Fibroblast of peridontal ligament (primary cell): ENCODE results near the gene KRT78.

Source experiments
- DNase-seq: peaks from one replicate; pipeline ENCODE4 v3.0.0-alpha.2; 2010; ENCODE audit errors: extremely low read depth

Gene KRT78

GRCh38 chr12:52813203-52813819 is 35.5 kb downstream of the KRT78 start:
- no peak for DNase-seq

DNA sequence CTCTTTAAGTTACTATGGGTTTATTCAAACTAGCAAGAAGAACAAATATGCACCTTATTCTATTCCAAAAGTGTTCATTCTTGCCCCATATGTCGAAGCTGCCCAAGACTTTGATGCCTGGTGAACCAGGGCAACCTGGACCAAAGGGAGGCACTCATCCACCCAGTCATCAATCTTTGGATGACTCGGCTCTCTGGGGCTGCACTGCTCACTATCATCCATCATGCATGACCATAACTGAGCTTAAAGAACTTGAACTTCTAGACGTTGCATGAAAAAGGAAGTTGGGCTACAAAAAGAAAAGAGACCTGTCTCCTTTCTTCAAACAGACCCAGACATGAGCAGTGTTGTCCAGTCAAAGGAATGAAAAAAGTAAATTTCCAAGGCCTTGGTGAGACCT is 36.0 kb downstream of the KRT78 start:
- no peak for DNase-seq

- DNase-seq: no peak
Measured at GRCh38 chr12:52812073-52812400, 36.8 kb downstream of the KRT78 start.

GRCh38 chr12:52811191-52812072 is 37.4 kb downstream of the KRT78 start:
- no peak for DNase-seq

DNA sequence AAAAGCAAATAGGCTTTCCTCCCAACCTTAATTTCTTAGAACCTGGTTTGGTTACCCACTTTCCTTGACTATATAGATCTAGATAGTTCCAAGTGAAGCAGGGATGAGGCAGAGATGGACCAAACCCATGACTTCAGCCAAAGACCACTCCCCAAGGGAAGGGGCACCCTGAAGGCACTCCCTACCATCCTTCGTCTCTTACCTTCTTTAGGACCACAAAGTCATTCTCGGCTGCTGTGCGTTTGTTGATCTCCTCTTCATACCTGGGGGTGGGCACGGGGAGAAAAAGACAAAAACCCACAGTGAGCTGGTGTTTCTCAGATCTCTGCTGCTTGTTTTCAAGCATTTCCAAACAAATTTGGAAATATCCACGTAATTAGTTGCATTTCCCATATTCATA is 38.2 kb downstream of the KRT78 start:
- DNase-seq: no peak

DNA sequence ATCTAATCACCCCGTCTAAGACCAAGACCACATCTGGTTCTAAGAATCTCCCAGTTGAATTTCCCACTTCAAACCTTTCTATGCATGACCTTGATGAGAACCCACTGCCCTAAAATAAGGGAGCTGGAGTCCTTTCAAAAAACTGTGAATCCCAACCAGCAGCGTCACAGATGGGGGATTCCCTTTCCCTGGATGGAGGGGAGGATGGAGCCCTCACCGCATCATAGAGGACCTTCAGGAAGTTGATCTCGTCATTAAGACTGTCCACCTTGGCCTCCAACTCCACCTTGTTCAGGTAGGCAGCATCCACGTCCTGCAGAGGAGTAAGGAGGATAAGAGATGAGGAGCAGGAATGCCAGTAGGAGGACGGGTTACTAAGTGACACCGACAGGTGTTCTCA is 39.6 kb downstream of the KRT78 start:
- DNase-seq: no peak

- DNase-seq: no peak
Measured at GRCh38 chr12:52808573-52809160, 40.1 kb downstream of the KRT78 start.

- DNase-seq: no peak
Measured at GRCh38 chr12:52807544-52808470, 41.0 kb downstream of the KRT78 start.

DNA sequence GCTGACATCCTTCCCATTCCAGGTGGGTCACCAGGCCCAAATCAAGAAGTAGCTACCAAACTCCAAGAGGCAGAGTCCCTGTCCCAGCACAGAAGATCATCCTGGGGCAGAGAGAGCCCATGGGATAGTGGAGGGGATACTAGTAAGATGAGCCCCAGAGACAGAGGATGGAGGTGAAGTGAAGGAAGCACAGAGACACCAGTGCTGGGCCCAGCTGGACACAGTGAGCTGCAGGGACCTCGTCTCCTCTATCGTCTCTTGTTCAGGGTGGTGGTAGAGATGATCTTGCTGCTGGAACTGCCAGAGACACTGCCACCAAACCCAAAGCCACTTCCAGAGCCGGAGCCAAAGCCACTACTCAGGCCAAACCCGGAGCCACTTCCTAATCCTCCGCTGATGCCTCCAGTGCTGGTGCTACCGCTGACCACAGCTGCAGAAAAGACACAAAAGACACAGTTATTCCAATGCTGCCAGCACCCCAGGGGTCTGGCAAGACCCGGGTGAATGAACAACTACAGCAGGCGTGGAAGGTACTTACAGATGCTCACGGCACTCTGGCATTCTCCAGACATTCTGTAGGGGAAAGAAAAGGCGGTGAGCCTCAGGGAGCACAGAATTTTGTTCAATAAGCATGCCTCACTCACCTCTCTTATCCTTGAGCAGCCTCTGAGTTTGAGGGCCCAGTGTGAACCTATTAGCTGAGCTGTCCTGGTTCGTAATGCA is 41.8 kb downstream of the KRT78 start:
- DNase-seq: no peak

DNA sequence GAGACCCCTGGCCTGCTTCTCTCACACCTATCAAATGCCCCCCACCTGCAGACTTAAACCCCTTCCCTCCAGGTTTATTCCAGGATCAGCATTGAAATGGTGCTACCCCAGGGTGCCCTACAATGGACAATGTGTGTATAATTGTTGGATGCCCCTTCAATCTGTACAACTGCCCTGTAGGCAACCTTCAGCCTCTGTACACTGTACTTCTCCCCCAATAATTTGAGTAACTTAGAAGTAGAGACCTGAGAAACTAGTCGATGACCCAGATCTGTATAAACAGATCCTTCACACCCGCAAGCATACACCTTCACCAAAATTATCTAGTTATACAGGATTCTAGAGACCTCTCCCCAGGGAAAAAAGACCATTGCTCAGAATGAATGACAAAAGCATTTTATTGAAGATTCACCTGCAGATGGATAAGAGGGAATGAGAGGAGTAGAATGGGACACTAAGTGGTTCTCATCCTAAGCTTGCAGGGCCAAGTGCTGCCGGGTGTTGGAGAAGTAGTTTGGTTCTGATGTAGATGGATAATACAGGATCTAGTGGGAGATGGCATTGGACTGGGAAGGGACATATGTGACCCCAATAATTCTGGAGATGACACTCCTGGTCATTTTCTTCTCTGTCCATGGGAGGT is 42.5 kb downstream of the KRT78 start:
- no peak for DNase-seq

- DNase-seq: no peak
Measured at GRCh38 chr12:52805739-52806138, 43.1 kb downstream of the KRT78 start.

DNA sequence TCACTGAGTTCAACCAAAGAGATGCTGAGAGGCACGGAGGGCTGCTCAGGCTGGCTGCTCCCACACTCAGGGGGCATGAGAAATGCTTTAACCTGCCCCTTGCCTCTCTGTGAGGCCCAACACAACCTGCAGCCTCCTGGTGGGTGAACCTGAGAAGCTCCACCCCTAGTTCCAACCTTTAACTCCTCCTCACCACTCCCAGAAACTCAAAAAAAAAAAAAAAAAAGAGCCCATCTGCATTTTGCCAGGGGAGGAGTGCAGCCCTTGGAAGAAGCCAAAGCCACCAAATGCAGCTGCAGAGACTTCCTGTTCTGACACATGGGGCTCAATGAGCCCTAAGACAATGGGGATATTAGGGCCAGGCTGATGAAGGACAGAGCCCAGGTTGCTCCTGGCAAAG is 43.8 kb downstream of the KRT78 start:
- DNase-seq: no peak

DNA sequence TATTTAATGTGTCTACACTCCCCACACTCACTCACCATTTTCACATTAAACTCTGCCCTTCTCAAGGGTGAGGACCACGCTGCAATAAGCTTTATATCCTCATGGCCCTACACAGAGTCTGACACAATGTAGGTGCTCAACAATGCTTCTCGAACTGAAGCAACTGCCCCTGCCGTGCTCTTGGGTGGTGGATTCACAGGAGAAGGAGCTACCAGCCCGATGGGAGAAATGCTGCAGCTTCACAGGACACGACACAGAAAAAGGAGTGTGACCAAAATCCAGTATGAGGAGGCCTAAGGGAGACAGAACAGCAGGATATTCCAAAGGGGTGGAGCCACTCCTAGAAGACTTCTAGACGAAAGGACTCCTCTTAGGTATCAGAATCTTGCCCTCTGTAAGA is 46.4 kb downstream of the KRT78 start:
- DNase-seq: no peak

DNA sequence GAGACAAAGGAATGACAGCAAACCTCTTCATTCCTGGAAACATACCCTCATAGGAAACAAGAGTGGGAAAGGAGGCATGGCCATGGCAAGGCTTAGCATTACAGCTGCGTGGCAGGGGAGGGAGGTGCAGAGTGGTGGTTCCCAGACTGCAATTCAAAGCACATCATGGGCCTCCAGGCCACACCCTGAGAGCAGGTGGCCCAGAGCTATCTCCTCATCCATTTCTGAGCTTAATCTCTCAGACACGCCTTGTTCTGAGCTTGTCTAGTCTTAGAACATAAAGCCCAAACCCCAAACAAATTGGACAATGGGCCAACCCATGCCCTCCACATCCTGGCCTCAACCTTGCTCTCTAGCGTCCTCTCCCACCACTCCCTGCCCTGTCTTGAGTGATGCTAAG is 47.0 kb downstream of the KRT78 start:
- DNase-seq: no peak

GRCh38 chr12:52800259-52800917 is 48.4 kb downstream of the KRT78 start:
- no peak for DNase-seq

- DNase-seq: no peak
Measured at GRCh38 chr12:52799505-52800211, 49.1 kb downstream of the KRT78 start.

DNA sequence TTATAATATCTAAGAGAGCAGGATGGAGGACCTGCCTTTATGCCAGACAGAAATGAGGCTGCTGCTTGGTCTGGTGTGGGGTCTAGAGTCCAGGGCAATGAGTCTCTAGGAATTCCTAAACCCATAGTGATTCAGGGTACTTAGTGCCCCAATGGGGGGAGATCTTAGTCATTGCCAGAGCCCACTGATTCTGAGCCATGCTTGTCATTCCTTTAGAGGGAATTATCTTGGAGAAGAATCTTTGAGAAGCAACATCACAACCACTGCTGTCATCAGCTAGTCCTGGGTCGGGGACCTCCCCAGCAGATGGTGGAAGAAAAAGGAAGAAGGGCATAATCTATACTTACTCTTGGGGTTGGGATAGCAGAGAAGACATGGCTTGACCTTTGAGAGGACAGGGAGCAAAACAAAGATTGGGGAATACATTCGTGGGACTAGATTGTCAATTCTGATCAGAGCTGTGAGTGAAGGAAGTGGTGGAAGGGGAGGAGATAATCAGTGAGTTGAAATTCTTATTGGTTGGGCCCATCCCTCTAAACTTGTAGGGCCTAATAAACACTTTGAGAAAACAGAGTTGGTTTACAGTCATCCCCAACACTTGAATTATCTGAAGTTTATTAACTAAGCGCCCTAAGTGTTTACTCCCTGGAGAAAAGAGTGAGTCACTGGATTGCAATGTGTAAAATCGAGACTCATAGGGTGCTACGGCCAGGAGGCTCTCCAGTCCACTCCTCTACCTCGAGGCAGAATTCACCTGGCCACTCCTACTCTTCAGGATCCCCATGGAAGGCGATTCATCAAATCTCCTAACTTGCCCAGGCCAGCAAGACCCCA is 49.9 kb downstream of the KRT78 start:
- no peak for DNase-seq

DNA sequence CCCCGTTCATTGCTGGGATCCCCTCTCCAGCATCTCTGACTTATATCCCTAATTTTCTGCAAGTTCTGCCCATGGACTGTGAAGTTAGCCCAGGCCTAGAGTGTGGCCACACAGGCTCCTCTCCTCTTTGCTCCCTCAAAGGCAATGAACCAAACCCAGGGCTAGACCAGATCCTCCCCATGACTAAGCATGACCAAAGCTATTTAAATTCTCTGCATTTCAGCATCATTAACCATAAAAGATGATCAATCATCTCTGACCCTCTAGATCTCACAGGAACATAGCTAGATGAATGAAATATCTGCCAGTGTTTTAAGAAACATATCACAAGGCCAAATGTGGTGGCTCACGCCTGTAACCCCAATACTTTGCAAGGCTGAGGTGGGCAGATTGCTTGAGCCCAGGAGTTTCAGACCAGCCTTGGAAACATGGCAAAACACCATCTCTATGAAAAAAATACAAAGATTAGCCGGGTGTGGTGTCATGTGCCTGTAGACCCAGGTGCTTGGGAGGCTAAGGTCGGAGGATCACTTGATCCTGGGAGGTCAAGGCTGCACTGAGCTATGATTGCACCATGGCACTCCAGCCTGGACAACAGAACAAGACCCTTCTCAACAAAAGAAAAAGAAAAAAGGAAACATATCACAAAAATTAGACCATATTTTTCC is 50.7 kb downstream of the KRT78 start:
- DNase-seq: peak; percentile 23
